Mammary epithelial cell (primary cell): Measurements from ENCODE around the gene LUZP2.

Experiments used
- CTCF ChIP-seq, 2 donors: IDR thresholded peaks in 1 of 2; conservative IDR thresholded peaks in 1 of 2; 2 replicates each; pipeline ENCODE4 v1.5.1; 2011 to 2012; ENCODE audit warnings: inconsistent platforms in 2 of 2, low read length in 2 of 2, mild to moderate bottlenecking in 2 of 2, control low read depth in 1 of 2, low read depth in 1 of 2; ENCODE audit not compliant: insufficient read depth in 1 of 2; ENCODE audit errors: extremely low read depth in 1 of 2
- EZH2 ChIP-seq: IDR thresholded peaks from 2 replicates; pipeline ENCODE4 v1.6.1; 2012; ENCODE audit warnings: low read length, inconsistent platforms, borderline replicate concordance

GRCh38 chr11:24760681-24761080 is 263.8 kb downstream of the LUZP2 start:
- TF ChIP-seq CTCF (conservative IDR thresholded peaks at IDR 0.05 in 1 of 2, IDR thresholded peaks at IDR 0.05 in 1 of 2; ENCODE audit: extremely low read depth in 1 of 2, insufficient read depth in 1 of 2, low read depth in 1 of 2, low read length in 2 of 2) (no peak), EZH2 (no peak)
